AG08396 (cell line): ENCODE results near the gene GRIN2A.

Source experiments
- DNase-seq: peaks from one replicate; pipeline ENCODE4 v3.0.0; 2012; ENCODE audit warnings: low spot score, mixed read lengths

The GRIN2A gene

GRCh38 chr16:9965079-9965478 lies 217.1 kb downstream of the GRIN2A start:
- no peak for DNase-seq

DNA sequence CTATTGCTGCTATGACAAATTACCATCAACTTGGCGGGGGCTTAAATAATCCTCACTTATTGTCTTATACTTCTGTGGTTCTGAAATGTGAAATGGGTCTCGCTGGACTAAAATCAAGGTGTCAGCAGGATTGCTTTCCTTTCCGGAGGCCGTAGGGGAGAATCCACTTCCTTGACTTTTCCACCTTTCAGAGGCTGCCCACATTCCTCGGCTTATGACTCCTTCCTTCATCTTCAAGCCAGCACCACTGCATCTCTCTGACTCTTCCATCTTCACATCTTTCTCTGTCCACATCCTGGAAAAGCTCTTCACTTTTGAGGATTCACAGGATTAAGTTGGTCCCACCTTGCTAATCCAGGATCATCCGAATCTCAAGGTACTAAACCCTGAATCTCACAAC lies 217.8 kb downstream of the GRIN2A start:
- DNase-seq = no peak

GRCh38 chr16:9957433-9957832 lies 224.8 kb downstream of the GRIN2A start:
- no peak for DNase-seq

GRCh38 chr16:9957002-9957401 lies 225.2 kb downstream of the GRIN2A start:
- DNase-seq = no peak

GRCh38 chr16:9955677-9956076 lies 226.6 kb downstream of the GRIN2A start:
- no peak for DNase-seq

DNA sequence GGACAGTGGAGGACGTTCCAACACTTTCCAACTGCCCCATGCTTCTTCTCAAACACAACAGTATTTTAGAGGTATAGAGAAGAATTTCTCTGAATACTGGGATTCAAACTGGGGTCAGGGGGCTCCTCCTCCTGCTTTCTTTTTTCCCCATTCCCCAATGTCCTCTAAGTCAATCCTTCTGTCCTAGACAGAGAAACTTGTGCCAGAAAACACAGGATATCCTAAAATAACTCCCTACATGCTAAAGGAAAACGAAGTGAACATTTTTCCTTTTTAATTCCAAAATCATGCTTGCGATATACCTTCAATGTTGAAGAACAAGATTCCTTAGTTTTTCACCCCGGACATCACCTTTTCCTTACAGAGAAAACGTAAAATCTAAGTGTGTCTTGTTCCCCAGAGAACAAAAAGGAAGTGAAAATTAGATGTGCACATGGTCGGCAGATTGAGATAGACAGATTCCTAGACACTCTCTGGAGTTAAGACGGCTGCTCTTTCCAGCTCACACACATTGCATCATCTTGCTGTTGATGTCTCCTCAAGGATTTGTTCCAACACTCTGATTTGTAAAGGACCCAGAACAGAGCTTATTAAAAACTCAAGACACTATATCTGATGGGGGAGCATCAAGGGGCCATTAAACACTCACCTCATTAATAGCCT lies 228.2 kb downstream of the GRIN2A start:
- no peak for DNase-seq

DNA sequence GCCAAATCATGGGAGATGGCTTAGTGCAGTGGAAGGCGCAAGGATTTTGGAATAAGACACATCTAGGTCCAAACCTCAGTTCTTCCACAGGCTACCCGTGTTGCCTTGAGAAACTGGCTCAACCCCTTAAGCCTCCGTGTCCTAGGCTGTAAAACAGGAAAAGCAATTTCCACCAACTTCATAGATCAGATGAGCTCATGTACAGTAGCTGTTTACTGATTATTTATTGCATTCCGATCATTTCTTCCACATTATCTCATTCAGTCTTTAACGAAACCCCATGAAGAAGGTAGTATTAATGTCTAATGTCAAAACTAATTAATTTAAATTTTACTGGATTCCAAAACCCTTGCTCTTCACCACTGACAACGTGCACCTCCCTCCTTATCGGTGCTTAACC lies 231.6 kb downstream of the GRIN2A start:
- DNase-seq = no peak

DNA sequence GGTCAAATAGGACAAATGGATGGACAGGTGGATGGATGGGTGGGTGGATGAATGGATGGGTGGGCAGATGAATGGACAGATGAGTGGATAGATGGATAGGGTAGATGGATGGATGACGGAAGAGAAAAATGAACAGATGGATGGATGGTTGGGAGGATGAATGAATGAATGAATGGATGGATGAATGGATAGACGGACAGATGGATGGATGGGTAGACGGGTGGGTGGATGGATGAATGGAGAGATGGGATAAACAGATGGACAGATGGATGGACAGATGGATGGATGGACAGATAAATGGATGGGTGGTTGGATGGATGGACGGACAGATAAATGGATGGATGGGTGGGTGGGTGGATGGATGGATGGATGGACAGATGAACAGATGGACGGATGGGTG lies 232.8 kb downstream of the GRIN2A start:
- DNase-seq = no peak

GRCh38 chr16:9948933-9949332 lies 233.3 kb downstream of the GRIN2A start:
- DNase-seq = no peak

GRCh38 chr16:9946022-9946720 lies 236.1 kb downstream of the GRIN2A start:
- DNase-seq = no peak

DNA sequence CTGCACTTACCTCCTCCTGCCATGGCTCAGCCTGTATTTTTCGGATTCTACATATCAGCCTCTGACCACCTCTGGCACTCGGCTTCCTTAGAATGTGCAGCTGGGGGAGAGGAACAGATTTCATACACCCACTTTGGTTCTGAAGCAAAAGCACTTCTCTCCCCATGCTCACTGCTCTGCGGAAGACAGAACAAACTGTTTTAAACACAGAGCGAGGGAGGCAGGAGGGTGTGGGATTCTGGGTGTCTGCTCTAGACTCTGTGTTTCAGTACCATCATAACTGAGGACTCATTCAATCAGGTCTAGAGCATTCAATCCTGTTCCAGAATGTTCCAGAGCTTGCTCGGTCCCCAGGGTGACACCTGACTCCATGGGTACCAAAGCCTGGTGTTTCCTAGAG lies 239.1 kb downstream of the GRIN2A start:
- no peak for DNase-seq

DNA sequence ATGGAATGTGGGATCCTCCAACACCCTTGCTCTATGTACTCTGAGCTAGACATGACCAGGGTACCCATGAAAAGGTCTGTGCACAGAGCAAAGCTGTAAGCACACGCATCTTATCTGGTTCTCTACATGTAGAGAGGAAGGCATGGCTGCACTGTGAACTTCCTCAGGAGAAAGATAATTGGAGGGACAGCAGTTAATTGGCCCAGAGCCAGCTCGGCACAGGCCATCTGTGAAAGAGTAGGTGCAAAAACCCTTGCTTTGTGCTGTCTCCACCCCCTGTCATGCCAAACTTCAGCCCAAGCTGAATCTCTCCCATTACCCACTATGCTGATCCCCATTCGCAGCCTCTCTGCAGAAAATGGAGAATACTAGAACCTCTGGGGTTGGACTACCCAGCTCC lies 241.0 kb downstream of the GRIN2A start:
- no peak for DNase-seq

DNA sequence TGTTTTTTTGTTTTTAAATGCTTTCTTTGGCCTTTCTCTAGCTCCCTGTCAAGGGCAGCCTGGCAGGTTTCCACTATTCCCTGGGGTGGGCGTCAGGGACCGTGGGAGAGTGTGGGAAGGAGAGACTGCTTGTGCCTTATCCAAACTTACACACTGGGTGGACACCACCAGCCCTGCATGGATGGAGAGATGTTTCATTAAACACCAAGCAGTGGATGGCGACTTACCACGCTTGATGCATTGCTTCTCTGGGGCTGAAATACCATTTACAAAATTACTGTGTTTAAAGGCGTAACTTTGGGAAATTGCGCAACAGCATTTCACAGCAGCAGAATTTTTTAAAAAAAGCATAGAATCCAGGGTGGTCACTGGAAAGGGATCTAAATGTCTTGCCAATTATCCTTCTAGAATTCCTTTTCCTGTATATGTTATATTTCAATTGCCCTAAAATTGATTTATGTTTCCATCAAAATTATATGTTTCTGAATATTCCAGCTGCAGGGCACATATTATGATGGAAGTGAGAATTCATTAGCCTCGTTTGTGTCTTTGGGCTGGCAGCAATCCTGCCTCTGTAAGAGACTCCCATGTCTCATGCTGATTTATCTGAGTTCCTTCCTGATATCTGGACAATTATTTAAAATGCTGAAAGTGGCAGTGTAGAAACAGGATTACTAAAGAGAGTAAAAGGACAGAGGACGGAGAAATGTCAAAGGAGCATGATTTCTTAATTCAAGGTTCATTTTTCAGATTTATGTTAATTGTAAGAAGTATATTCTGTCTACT lies 247.3 kb downstream of the GRIN2A start:
- no peak for DNase-seq

DNA sequence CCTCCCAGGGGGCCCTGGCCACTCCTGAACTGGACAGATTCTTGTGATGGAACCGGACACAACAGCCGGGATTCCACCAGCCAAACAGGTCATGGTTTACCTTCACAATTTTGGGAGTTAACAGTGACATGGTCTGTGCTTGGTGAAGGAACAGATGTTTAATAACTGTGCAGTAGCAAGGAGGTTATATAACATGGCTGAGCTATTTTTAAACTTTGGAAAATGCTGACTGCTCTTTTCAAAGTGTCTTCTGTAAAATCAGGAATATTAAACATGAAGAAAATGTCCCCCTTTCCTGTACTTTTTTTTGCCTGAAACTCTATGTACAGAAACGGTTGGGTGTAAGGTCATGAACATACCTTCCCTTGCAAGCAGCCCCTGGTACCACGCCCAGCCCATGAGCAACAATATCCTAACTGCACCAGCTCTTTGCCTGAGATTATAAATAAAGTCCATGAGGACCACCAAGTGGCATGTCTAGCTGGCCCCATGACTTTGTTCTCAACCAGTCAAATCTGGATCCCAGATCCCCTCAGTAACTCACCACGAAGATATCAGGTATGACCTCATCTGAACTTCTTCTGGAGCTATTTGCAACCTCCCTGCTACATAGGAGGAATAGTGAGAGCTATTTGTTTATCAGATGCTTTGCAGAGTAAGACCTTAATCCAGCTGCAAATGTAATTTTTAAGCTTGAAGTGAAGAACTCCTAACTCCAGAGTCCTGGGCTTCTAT lies 249.1 kb downstream of the GRIN2A start:
- DNase-seq = no peak

DNA sequence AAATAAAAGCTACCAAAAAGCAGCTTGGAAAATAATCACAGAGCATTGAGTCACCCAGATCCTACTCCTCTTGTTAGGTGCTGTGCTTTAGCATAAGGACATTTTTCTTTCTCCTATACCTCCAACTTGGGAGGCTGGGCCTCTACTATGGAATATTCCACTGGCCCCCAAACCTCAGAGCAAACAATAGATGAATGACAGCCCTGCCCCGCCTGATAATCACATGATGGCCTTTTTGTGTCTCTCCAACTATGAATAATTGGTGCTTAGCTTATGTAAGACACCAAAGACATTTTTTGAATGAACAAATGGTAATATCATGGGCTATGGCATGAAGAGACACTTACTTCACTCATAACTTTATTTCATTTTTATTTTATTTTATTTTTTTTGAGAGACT lies 250.2 kb downstream of the GRIN2A start:
- DNase-seq = no peak

DNA sequence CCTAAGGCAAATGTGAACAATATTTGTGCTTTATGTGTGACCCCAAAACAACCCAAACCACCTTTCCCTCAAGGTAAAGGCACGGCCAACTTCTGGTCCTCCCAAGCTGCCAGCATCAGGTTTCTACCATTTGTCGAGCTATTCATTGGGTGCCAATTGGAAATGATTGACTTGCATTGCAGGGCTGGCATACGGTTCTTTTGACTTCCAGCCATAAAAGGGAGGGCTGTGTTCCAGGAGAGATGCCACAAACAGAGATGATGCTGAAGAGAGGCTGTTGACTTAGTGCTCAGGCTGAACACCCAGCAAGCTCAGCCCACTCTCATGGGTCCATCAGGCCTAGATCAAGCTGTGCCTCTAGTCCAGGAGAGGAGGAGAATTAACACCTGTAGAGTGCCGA lies 252.4 kb downstream of the GRIN2A start:
- no peak for DNase-seq

- DNase-seq = no peak
These were observed 252.9 kb downstream of the GRIN2A start for GRCh38 chr16:9929313-9929712.

DNA sequence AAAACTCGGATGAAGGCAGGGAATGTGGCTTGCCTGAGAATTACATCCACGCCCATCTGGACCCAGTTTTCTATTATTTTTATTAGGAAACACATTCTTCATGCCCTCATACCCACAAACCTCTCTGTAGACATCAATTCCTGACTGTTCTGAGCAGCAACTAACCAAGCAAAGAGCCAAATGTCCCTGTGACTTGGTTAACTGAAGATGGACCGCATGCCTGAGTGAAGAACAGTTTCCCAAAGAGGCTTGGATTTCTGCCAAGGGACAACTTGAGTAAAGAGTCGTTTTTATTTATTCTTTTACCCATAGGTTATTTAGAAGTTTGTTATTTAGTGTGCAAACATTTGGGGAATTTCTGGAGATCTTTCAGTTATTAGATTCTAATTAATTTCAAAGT lies 259.8 kb downstream of the GRIN2A start:
- no peak for DNase-seq

GRCh38 chr16:9921997-9922396 lies 260.2 kb downstream of the GRIN2A start:
- DNase-seq = no peak

GRCh38 chr16:9919460-9919859 lies 262.8 kb downstream of the GRIN2A start:
- no peak for DNase-seq

DNA sequence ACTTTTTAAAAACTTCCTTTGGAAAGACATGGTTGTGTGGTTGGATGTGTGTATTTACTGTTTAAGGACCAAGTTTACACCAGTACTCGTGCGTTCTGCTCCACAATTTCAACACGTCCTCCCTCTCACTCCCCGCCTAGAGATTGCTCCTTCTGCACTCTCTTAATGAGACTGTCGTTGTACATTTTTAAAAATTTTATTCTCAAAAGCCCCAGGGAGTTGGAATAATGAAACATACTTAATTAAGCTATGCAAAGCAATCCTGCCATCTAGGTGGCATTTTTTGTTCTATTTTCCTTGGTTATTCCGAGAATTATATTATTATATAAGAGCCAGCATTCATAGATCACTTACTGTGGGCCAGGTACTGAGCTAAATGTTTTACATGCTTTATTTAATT lies 264.5 kb downstream of the GRIN2A start:
- DNase-seq = no peak

GRCh38 chr16:9913604-9914326 lies 268.5 kb downstream of the GRIN2A start:
- no peak for DNase-seq
